ENCODE data around the gene TOP2A.

TOP2A gene, protein sequence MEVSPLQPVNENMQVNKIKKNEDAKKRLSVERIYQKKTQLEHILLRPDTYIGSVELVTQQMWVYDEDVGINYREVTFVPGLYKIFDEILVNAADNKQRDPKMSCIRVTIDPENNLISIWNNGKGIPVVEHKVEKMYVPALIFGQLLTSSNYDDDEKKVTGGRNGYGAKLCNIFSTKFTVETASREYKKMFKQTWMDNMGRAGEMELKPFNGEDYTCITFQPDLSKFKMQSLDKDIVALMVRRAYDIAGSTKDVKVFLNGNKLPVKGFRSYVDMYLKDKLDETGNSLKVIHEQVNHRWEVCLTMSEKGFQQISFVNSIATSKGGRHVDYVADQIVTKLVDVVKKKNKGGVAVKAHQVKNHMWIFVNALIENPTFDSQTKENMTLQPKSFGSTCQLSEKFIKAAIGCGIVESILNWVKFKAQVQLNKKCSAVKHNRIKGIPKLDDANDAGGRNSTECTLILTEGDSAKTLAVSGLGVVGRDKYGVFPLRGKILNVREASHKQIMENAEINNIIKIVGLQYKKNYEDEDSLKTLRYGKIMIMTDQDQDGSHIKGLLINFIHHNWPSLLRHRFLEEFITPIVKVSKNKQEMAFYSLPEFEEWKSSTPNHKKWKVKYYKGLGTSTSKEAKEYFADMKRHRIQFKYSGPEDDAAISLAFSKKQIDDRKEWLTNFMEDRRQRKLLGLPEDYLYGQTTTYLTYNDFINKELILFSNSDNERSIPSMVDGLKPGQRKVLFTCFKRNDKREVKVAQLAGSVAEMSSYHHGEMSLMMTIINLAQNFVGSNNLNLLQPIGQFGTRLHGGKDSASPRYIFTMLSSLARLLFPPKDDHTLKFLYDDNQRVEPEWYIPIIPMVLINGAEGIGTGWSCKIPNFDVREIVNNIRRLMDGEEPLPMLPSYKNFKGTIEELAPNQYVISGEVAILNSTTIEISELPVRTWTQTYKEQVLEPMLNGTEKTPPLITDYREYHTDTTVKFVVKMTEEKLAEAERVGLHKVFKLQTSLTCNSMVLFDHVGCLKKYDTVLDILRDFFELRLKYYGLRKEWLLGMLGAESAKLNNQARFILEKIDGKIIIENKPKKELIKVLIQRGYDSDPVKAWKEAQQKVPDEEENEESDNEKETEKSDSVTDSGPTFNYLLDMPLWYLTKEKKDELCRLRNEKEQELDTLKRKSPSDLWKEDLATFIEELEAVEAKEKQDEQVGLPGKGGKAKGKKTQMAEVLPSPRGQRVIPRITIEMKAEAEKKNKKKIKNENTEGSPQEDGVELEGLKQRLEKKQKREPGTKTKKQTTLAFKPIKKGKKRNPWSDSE (N-terminal part only)

DNA sequence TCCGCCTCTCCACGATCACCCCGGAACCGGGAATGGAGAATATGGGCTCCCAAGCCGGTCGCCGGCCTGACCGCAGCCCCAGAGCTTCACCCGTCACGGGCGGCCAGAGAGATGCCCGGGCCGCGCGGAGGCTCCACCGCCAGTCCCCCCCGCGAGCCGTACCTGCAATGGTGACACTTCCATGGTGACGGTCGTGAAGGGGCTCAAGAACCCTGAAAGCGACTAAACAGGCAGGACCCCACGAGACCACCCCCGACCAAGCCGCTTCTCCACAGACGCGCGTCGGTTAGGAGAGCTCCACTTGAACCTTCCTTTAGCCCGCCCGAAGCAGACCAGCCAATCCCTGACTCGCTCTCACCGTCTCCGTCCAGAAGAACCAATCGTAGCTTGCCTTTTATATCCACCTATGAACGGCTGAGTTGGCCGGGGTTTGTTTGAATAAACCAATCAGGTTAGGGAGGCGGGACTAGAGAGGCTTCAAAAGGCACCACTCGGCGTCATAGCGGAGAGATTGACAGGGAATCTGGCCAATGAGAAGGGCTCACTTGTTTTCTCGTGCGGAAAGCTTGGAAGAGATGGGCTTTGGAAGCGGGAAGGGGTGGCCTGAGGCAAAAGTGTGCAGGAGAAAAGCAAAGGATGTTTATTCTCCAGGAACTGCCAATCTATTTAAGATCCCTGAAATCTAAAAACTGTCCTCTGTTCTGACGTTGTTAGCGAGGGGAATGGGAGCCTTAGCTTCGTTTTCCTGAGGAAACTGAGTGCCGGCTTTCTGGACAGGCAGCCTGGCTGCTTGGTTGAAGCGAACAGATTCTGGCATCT is at the start of gene TOP2A:
TOP2A (minus strand) TSS at position 288 of the 819 bp plus-strand sequence; CDS start at position 183, 105 bp downstream.
- peak; percentile 99 for DNase-seq

DNA sequence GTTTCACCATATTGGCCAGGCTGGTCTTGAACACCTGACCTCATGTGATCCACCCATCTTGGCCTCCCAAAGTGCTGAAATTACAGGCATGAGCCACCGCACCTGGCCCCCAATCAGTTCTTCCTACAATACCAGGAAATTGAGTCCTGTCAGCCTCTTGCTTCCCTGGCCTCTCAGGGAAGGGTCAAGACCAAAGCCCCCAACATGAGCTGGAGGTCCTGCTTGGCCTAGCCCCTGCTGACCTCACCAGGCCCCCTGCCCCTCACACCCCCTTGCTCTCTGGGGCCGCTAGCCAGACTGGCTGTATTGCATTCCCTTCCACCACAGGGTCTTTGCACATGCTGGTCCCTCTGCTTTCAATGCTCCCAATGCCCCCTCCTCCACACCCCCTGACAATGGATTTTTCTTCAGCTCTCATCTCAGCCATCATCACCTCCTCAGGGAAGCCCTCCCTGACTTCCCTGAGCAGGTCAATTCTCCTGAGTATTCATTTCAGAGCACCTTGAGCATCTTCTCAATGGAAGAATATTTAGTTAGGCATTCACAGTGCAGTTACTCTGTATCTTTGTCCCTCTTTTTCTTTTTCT is 49.7 kb upstream of the TOP2A start:
- no peak for DNase-seq

DNA sequence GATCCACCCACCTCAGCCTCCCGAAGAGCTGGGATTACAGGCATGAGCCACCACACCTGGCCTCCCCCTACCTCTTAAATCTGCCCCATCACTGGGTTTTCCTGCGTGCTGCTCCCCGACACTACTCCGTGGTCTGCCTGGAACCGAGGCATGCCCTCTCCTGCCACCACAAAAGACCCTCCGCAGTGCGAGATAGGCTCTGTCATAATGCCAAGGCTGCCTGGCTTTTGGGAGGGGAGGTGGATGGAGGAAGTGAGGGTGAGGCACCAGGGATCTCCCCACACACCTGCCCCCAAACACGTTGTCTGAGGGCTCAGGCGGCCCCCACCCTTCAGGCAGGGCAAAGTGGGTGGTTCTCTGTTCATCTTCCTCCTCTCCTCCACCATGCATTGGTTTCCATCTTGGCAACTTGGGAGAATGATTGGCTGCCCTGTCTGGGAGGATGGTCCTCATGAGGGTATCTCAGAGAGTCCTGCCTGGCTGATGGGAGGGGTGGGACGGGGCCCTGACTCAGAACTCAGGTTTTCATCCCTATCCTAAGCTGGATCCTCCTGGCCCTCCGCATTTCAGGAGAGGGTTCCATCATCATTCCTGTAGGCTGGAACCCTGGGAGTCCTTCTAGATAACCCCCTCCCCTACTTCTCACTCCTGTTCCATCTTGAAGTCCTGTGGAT is 48.7 kb upstream of the TOP2A start:
- no peak for DNase-seq

DNA sequence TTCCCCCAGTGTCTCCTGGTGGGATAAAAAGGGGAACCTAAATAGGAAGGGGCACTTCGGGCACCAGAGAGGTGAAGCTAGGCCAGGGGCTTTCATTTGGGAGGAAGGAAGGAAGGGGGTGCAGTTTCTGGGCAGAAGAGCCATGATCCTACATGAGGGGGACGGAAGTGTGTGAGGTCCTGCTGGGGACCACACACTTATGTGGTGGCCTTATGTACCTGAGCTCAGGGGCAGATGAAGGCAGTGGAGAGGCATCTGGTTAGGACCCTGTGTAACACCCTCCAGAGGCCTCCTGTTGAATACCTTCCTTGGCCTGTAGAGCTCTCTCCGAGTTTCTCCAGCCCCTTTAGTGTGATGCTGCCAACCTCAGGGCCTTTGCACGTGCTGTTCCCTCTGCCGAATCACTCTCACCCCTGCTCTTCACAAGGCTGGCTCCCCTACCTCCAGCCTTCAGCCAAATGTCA is 46.7 kb upstream of the TOP2A start:
- no peak for DNase-seq

DNA sequence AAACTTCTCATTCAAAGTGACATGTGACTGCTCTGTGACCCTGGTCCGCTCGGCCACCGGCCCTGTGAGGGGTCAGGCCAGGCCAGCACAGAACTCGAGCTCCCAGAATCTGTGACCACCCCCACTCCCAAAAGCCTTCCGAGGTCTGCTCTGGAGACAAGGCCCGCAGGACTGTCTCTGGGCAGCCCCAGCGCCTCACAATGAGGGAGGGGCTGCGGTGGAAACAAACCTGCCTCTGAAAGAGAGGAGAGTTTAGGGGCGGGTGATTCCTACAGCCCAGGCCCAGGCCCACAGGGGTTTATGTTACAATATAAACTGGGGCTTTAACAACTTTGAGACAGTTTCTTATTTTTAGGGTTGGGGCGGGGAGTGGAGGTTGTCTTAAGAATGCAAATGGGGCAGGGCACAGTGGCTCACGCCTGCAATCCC is 45.4 kb upstream of the TOP2A start:
- no peak for DNase-seq

DNA sequence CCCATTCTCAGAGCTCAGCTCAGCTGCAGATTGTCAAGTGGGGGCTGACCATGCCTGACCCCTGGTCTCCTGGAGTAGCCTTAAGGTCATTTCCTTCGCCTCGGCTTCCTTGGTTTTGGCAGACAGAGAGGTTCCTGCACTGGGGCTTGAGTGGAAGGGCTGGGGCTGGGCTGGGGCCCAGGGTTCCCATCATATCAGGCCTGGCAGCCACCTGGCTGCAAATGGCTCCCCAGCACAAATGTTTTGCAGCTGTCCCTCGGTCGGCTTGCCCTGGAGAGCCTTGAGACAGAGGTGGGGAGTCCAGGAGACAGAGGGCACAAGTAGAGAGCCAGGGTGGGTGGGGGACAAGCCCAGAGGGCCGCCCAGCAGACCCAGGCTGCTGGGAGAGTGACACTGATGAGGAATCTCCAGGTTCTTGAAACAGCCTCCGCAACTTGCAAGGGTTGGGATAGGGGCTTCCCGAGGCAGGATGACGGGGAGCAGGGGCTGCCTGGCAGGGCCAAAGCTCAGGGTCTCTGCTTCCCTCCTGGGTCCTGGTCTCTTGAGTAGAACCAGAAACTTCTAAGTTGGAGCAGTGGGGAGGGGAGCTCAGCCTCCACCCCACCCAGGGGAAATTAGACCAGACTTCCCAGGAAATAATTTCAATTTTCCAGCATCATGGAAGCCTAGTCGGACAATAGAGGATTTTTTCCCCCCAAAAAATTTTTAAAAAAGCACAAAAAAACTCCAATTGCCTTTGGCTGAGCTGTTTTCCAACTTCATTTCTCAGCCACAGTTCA is 44.8 kb upstream of the TOP2A start:
- no peak for DNase-seq

DNA sequence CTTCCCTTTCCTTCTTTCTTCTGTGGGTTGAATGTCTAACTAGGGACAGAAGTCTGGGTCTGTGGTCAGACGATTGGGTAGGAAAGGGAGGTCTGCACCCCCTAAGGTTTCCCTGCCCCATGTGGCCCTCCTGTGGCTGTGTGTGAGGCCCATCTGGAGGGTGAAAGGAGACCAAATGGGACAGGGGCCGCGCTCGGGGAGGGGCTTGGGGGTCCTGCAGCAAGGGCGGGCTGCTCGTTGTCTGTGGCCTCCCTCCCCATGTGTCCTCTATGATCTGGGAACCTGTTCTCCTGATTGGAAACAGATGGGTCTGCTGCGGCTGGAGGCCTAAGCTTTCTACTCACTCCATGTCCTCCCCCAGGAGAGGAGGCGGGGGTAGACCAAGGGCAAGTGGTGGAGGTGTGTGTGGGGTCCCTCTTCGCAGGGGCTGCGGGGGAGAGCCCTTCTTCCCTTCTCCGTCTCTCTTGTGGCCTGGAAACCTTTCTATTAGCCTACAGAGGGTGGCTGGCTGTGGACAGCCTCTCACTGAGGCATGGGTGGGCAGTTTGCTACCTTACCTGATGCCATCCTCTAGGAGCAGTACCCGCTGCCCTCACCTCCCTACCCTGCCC is 44.1 kb upstream of the TOP2A start:
- DNase-seq, result no peak

DNA sequence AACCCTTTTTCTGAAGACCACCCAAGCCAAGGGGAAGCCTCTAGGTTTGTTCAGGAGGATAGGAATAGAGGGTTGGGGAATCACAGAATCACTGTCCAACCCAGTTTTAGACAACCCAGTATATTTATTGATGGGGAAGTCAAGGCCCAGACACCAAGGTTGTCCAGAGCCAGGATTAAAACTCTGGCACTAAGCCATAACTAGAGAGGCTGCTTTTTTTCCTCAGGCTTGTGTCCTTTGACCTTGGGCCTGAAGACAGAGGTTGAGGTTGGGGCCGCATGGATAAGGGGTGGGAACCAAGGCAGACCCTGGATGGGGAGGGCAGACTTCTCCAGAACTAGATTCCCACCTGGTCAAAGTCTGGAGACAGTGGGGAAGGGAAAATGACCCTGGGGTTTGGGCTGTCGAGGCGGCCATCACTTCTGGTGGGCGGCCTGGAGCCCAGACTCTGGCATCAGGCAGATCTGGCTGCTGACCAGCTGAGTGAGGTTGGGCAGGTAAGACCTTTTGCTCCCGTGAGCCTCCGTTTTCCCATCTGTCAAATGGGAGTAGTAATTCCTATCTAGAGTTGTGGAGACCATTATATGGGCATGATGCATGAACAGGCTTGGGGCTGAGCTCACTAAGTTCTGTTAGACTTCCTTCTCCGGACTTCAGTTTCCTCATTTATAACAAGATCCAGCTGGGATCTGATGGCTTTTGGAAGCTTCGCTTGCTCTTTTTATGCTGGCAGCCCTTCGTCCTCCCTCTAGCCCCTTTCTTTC is 43.5 kb upstream of the TOP2A start:
- DNase-seq, result no peak

DNA sequence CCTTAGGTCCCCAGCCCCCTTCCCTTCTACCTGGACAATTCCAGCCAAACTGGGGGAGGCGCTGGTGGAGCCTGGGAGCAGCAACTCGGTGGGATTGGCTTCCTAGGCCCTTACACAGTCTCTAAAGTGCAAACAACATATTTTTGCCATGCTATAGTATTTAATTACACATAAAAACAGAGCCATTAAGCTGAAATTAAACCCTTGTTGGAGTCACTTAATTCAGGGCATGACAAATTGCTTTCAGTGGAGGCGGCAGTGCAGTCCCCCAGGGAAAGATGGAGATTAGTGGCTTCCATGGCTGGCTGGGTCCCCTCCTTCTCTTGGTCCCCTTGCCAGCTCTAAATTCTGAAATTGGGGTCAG is 42.9 kb upstream of the TOP2A start:
- DNase-seq, result no peak

DNA sequence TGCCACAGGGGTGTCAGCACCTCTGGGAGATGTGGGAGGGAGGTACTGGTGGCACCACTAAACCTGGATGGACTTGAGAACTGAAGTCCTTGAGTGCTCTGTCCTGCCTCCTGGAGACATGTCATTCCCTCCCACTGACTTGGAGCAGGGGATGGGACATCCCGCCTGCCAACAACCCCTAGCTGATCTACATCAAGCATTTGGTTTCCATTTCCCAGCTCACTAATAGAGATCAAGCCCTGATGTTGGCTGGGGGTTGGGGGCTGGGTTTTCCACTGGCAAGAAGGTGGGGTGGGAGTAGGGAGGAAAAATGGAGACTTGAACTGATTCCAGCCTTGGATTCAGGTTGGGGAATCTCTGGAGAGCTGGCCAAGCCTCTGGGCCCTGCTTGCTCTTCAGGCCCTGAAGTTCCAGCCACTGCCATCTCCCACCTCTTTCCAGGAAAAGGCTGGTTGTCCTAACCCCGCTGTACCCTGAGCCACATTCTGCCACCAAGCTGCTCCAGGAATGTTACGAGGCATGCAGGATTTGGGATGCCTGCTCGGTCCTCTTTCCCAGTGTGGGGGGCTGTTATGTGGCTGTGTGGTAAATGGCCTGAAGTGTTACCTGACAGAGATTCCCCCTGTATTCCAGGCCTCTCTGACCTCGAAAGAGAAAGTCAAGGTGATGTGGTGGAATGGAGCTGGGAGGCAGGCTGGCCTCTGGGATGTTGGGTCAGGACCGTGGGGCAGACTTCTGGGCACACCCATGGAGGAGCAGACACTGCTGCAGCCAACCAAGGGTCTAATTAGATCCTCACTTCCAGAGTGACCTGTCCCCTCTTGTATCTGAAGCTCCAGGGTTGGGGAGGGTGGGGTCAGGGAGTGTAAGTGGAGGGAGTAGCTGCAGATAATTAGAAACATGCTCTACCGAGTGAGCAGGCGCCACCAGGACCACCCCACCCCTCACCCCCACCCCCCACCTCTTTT is 42.2 kb upstream of the TOP2A start:
- DNase-seq, result no peak

DNA sequence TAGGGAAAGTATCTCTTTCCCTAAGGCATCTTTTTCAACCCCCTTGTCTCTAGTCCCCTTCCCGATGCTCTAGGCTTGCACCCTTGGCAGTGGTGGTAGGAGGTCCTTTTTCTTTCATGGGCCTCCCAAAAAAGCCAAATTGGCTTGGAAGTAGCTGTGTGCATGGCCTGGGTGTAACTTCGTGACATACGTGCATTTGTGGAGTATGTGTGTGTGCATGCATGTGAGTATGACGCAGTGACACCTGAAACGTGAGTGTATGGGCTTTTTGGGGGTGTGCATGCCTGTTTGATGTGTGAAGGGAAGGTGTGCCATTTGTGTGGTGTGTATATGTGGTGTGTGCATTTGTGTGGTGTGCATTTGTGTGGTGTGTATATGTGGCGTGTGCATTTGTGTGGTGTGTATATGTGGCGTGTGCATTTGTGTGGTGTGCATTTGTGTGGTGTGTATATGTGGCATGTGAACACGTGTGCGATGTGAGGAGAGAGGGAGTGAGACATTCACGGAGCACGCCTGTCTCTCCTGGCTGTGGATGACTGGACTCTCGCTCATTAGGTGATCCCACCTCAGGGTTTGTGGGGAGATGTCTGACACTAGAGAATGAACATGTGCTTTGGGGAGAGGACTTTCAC is 41.3 kb upstream of the TOP2A start:
- no peak for DNase-seq

DNA sequence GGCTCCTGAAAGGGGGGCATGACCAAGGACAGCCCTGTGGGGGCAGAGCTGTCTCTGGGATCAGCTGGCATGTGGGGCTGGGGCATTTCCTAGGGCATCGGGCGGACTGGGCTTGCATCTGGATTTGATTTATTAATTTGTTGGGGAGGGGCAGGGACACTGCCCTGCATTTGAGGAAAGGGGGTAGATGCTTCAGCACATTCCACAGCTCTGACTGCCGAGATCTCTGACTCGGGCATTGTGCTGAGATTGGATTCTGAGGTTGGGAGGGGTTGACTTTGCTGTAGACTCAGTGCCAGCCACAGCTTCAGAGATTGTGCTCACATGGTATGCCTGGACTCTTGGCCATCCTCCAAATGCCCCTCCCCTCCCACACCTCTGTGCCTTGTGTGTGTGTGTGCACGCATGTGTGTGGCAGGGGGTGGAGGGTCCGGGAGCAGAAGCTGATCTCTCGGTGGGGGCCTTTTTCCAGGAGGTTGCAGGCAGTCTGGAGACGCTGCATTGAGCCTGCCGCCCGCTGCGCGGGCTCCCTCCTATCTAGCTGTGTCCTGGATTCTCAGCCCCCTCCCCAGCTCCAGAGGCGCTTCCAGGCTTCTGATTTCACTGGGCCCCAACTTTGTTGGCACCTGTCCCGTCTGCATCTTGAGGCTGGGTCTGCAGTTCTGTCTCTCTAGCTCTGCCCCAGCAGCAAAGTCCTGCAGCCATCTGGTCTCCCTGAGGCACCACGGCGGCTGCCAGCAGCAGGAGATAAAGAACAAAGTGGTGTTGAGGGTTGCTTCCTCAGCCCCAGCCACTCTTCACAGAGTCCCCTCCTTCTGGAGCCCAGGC is 40.5 kb upstream of the TOP2A start:
- DNase-seq, result no peak

DNA sequence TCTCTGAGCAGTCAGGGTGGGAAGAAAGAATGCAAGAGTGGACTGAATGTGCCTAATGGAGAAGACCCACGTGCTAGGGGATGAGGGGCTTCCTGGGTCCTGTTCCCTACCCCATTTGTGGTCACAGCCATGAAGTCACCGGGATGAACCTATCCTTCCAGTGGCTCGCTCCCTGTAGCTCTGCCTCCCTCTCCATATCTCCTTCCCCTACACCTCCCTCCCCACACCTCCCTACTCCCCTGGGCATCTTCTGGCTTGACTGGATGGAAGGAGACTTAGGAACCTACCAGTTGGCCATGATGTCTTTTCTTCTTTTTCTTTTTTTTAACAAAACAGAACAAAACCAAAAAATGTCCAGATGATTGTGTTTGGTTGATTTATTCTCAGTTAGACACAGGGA is 39.7 kb upstream of the TOP2A start:
- DNase-seq, result no peak

DNA sequence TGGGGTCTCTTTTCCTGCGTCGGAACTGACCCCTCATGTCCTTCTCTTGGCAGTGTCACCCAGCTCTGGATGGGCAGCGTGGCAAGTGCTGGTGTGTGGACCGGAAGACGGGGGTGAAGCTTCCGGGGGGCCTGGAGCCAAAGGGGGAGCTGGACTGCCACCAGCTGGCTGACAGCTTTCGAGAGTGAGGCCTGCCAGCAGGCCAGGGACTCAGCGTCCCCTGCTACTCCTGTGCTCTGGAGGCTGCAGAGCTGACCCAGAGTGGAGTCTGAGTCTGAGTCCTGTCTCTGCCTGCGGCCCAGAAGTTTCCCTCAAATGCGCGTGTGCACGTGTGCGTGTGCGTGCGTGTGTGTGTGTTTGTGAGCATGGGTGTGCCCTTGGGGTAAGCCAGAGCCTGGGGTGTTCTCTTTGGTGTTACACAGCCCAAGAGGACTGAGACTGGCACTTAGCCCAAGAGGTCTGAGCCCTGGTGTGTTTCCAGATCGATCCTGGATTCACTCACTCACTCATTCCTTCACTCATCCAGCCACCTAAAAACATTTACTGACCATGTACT is 38.8 kb upstream of the TOP2A start:
- DNase-seq, result no peak

DNA sequence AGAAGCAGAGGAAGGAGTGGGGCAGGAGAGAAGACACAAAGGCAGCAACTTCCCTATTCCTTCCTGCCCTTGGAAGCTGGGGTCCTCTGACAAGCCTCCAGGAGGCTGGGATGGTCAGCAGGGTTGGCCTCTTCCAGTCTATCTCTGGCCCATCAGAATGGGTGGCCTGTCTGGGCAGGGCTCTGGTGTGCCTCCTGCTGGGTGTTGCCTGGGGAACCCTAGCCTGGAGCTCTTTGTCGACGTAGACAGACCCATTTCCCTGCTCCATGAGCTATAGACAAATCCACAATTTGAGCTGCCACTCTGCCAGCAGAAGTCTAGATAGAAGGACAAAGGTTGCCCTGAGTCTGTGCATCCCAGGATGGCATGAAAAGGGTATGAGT is 36.9 kb upstream of the TOP2A start:
- no peak for DNase-seq
